HG03520 (cell line): ENCODE measurements around the gene MAML2.
"Not testable (repeated sequence)": the region's sequence is repeated elsewhere in the genome, so short reads cannot be mapped to it uniquely, and the experiment has no call there.

Experiments
- ATAC-seq: cut with Tn5 transposase; IDR thresholded peaks from one replicate; pipeline ENCODE4 v1.9.1; 2021; ENCODE audit warnings: mild to moderate bottlenecking, moderate library complexity; ENCODE audit not compliant: unreplicated experiment

The MAML2 gene

DNA sequence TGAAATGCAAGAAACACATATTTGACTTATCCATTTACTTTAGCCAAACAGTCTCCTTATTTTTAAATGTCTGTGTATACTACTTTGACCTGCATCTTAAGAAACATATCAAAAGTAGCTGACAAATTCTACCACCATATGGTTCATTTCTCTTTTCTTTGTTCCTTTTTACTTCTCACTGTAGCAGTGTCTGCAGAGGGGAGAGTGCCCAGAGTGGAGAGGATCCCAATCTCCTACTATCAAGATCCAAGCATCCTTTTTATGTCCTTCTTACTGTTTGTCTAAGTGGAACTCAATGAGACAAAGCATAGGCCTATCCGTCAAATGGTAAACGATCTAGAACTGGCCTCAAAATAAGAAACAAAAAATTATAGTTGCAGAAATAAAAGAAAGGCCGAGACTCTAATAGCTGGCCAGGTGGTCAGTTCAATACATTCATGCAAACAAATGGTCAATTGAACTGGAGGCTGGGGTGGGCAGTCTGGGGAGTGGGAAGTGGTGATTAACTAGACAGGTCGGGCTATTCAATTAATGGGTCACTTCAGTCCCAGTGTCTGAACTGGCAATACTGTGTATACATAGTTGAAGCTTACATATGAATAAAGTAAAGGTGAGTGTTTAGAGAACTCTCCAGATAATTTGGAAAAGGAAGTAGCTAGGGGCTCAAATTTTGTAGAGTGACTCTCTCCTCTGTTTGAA is 149.1 kb downstream of the MAML2 start:
- ATAC-seq, result no peak

DNA sequence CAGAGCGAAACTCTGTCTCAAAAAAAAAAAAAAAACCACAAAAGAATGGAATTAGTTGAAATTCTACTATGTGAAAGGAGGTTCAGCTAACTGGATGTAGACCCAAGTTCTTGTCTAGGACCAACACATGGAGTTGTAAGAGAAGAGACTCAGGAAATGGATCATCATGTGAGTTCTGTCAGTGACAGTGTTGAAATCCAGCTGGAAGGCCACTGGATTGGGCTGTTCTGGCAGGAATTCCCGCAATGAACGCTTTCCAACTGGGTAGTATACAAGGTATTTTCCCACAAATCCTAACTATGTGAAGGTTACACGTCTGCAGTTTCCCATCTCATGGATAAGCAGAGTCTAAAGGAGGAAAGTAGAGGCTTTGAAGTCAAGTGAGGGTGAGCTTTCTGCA is 151.2 kb downstream of the MAML2 start:
- no peak for ATAC-seq

DNA sequence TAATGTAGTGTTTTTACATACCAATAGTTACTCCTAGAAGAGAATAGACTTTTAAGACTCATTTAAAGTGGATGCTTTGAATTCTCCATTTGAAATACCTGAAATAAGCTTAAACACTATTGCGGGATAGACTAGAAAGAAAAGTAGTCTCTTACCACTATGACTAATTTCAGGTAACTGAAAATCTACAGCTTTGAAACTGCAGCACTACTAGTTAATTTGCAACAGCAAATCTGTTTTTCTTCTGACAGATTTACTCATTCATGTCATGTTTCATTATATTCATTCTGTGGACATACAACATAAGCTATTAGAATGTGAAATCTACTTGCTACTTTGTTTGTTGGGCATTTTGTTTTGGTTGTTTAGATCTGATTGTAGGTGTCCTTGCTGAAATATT is 153.6 kb downstream of the MAML2 start:
- ATAC-seq, result peak; percentile 47

DNA sequence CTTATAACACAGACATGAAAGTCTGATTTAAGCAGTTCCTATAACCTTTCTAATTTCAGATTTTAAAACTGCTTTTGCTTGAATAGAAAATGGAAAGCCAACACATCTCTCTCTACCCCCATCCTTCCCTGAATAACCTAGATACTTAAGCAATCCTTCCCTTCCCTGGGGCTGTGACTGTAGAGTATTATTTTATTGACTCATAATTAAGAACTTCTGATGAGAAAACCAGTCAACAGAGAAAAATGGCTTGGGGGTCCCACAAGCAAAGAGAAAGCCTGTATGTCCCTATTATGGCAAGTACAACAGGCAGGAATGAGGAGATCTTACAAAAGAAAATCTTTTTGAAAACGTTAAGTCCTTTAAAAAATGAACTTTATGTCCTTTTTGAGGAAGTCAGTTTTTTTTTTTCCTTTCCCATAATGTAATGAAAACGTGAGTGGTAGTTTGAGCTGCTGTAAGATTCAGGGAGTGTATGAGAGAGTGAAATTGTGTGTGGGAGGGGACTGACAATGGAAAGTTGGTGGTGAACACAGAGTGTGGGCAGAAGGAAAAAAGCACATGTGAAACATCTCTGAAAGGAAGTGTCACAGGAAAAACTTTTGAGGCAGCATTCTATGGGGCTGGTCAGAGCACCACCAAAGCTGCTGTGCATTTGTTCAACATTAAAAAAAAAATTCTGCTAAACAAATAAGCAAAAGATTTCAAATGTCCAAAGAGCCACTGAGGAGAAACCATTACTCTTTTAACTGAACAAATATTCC is 154.6 kb downstream of the MAML2 start:
- peak; percentile 43 for ATAC-seq

- ATAC-seq, result no peak
These were observed 155.2 kb downstream of the MAML2 start for GRCh38 chr11:96187822-96188221.

DNA sequence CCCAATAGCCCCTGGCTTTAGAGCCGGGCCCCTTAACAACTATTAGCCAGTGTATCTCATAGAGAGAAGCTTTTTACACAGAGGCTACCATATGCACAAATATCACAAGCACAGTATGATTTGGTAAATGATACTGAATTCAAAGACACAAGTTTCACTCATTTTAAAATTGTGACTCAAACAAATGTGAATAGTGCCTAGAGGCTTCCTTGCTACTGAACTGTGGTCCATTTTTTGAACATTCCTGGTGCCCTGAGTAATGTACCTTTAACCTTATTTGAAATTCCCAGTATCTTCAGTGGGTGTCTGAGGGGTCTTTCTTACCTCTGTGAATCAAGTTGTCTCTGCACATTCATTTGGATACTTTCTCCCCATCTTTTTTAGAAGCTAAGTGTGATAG is 156.2 kb downstream of the MAML2 start:
- no peak for ATAC-seq

- ATAC-seq, result peak; percentile 50
These were observed 157.7 kb downstream of the MAML2 start for GRCh38 chr11:96185220-96185768.

DNA sequence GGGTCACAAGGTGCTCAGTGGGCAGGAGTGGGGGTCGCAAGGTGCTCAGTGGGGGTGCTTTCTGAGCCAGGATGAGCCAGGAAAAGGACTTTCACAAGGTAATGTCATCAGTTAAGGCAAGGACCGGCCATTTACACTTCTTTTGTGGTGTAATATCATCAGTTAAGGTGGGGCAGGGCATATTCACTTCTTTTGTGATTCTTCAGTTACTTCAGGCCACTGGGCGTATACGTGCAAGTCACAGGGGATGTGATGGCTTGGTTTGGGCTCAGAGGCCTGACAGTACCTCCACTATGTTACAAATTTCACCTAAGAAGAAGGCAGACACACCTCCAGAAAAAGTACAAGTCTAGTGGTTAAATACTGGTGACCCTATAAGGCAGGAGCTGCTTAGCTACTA is 162.1 kb downstream of the MAML2 start:
- not testable (repeated sequence) for ATAC-seq

GRCh38 chr11:96180341-96180740 is 162.7 kb downstream of the MAML2 start:
- ATAC-seq, result no peak

DNA sequence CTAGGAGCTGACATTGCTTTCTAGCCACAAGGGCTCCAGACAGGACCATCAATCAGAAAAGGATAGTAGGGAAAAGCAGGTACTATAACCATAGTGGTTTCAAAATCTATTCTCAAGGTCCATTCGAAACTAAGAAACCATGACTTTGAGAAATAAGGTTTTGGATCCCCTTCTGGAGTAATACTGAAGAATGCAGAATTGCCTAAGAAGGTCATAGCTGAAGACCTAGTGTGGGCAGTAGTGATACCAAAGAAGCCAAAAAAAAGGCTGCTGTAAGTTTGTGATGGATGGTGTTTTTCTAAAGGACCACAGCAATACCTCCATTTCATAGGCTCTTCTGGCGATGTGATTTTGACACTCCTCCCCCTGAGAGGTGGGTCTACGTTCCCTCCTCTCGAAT is 163.1 kb downstream of the MAML2 start:
- no peak for ATAC-seq

GRCh38 chr11:96178887-96179279 is 164.1 kb downstream of the MAML2 start:
- ATAC-seq, result no peak

DNA sequence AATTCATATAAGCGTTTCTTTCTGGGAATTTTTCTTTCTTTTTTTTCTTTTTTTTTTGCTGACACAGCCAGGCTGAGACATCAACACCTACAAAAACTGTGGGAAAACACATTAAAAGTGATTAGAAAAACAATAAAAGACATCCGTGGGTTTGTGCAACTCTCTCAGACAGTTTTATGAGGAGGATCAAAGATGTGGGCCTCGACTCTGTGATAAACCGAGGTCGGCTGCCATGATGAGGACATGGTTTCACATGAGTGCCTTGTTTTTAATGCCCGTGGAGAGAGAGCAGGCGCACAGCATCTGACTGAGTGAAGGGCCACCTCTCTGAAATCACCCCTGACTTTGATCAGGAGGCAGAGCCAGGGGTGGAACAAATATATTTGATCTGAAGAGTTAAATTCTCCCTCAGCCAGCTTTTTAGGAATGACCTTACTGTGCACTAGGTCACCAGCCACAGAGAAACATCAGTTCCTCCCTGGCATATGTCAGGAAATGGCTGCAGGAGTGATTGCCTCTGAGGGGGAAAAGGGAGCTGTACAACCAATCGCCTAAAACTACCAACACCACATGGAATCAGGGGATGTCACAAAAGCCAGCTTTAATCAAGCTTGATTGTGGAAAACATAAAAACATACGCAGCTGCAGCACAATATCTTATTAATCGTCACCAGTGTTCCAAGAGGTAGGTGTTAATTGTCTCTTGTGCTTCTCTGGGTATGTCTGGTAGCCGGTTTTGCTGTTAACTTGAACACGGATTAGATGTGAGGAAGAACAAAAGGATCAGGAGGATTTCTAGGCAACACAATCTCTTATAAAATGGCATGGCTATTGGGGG is 164.7 kb downstream of the MAML2 start:
- no peak for ATAC-seq

GRCh38 chr11:96177146-96177545 is 165.8 kb downstream of the MAML2 start:
- ATAC-seq, result no peak

GRCh38 chr11:96173906-96174305 is 169.1 kb downstream of the MAML2 start:
- ATAC-seq, result no peak

GRCh38 chr11:96173422-96173821 is 169.6 kb downstream of the MAML2 start:
- no peak for ATAC-seq

DNA sequence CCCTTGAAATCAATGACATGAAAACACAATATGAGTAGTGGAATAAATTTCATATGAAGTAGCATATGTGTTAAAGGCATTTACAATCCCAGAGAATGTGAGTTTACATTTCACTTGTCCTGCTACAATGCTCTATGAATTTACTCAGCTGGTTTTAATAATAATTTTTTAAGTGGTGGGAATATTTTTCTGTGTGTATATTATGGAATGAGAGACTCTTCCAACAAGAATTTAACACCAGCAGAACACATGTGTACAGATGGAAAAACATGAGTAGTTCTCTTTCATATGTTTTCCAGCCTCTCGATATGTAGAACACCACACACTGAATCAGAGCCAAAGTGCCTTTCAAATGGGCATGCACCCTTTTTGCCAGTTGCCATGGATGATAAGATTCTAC is 170.4 kb downstream of the MAML2 start:
- no peak for ATAC-seq

- no peak for ATAC-seq
These were observed 173.7 kb downstream of the MAML2 start for GRCh38 chr11:96169250-96169649.

DNA sequence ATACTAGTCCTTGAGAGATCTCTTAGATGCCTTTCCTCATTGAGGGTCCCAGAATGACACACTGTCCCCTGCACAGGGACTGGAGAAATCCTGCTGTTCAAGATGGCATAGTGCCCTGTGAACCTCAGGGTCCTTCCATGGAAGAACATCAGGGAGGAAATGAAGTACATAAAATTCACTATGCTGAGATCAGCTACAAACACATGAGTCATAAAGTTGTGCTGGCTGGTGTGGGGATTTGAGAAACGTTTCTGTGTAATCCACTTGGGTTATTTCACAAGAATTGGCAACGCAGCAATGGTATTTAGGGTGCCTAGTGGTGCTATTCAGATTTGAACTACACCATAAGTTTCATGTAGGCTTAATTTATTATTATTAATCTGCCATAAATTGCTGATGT is 174.4 kb downstream of the MAML2 start:
- no peak for ATAC-seq

DNA sequence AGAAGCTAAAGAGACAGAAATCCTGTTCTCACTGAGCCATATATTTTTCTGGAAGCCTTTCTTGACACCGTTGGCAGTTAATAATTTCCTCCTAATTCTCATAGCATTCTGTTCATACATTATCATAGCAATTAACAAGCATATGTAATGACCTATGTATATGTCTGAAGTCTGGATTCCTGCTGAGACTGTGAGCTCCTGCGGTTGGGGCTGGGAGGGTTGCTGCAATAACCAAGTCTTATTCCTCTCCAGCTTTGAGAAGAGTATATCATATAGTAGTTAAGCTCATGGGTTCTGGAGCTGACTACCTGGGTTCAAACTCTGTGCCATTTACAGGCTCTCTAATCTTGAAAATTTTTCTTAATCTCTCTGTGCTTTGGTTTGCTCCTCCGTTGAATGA is 175.2 kb downstream of the MAML2 start:
- ATAC-seq, result no peak

DNA sequence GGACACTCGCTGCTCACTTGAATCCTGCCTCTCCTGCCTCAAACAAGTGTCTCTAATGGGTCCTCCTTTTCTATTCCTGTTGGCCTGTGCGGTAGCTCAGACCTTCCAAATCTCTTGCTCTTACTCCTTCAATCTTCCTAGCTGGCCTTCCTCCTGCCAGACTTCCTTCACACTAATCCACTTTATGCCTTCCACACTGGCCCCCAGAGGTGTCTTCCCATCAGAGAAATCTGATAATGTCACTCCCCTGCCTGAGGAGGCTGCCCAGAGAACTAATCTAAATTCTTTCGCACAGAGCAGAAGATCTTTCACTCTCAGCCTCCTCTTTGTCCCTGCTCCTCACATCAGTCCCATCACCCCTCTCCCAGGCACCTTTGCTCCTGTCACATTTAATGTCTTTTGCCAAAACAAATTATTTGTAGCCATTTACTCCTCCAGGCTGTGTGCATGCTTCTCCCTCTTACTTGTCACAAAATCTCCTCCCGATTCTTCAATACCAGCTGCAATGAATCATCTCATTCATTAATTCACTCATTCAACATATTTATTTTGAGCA is 175.7 kb downstream of the MAML2 start:
- ATAC-seq, result no peak
